MM.1S (cell line): ENCODE results near the gene KRT4.

Experiments
- CTCF ChIP-seq: fragments of 300-600 bp; sonication (generic); IDR thresholded peaks from 2 replicates; pipeline ENCODE4 v1.5.1; 2016; ENCODE audit warnings: antibody characterized with exemption, low read length, mixed read lengths
- EZH2 ChIP-seq: fragments of 300-600 bp; sonication (generic); optimal IDR thresholded peaks from 2 replicates; pipeline ENCODE3; 2017; ENCODE audit warnings: low read depth, mild to moderate bottlenecking, antibody characterized with exemption, low read length, mixed read lengths
- EZH2phosphoT487 ChIP-seq: fragments of 300-600 bp; sonication (generic); IDR thresholded peaks from 2 replicates; pipeline ENCODE4 v1.6.1; 2018; ENCODE audit warnings: antibody characterized with exemption, low read length

GRCh38 chr12:52827499-52828090 lies 13.7 kb upstream of the KRT4 start:
- TF ChIP-seq CTCF: no peak
- no peak for TF ChIP-seq EZH2
- no peak for TF ChIP-seq EZH2phosphoT487
